ENCODE data around the gene ANKRD13C. TPM values are rescaled to one million over a fixed set of nuclear protein-coding genes. Genes with fewer than 3 reads are reported as not detected.

Gene ANKRD13C
- total and polyA plus RNA-seq, 2 of the 4 experiments (the other 2 are of a cell fraction), result 8.3 to 10.9 TPM

- BruUV-seq (replicated peaks), result no TSS peak
- POLR2A ChIA-PET (ENCODE audit: unreplicated experiment), result no interaction called here
- Histone ChIP-seq H3K4ac (ENCODE audit: low read depth, low read length) (no peak overlapping the region), H2BK5ac (ENCODE audit: low read depth, low read length, poor library complexity, severe bottlenecking) (no peak overlapping the region), H3K36me3 (ENCODE audit: control insufficient read depth, insufficient read depth, low read length) (peaks cover 8% of the 10 kb centered on the region), H3K23ac (ENCODE audit: low read depth, low read length) (no peak overlapping the region), H3K9ac (ENCODE audit: low read depth, low read length) (no peak overlapping the region), H4K91ac (ENCODE audit: insufficient read depth, low read depth, low read length) (no peak overlapping the region), H3K4me3 (ENCODE audit: insufficient read depth, low read depth, low read length) (no peak overlapping the region), H3K56ac (ENCODE audit: extremely low read depth, insufficient read depth, low read length) (no peak overlapping the region), H3K79me1 (ENCODE audit: low read depth in 1 of 2, low read length in 2 of 2) (peaks cover 0 to 5% of the 10 kb centered on the region in 2 experiments; a peak in 2 of 4 replicates), H2AK9ac (replicated peaks; ENCODE audit: low read depth, low read length, poor library complexity) (no peak overlapping the region), H2AFZ (replicated peaks; ENCODE audit: low read length, poor library complexity) (no peak overlapping the region), H3K9me1 (ENCODE audit: insufficient read depth, low read length) (no peaks in the 10 kb centered on the region), H3K9me3 (ENCODE audit: control insufficient read depth, insufficient read depth, low read length) (no peaks in the 10 kb centered on the region), H3K4me1 (ENCODE audit: control insufficient read depth, insufficient read depth, low read length) (no peaks in the 10 kb centered on the region; the same call in 1 of the 2 replicates), H3K4me2 (ENCODE audit: low read depth, low read length) (no peak overlapping the region), H3K27ac (ENCODE audit: insufficient read depth, low read length) (no peak overlapping the region), H2BK20ac (ENCODE audit: low read depth, low read length) (no peak overlapping the region), H2AK5ac (ENCODE audit: low read depth, low read length) (no peak overlapping the region), H4K5ac (ENCODE audit: low read depth, low read length) (no peak overlapping the region), H2BK15ac (ENCODE audit: low read depth, low read length) (no peak overlapping the region), H3K27me3 (ENCODE audit: control insufficient read depth, insufficient read depth, low read length) (no peaks in the 10 kb centered on the region), H4K8ac (ENCODE audit: low read depth in 2 of 2, low read length in 2 of 2) (no peak overlapping the region), H2BK120ac (ENCODE audit: low read depth, low read length) (no peak overlapping the region), H3K14ac (replicated peaks; ENCODE audit: low read depth, low read length) (no peak overlapping the region), H3K18ac (ENCODE audit: low read depth, low read length) (no peak overlapping the region), H4K20me1 (ENCODE audit: insufficient read depth, low read length) (no peaks in the 10 kb centered on the region)
- CTCF ChIA-PET, result interaction anchor here (1.1 kb wide), 1 partner anchor 16 kb away, joined by 3 read pairs; no protein-coding TSS in a partner anchor
- in situ Hi-C loops (cut with MboI; ENCODE audit: low sequenced_read_pairs) (no loop called here), dilution Hi-C loops (cut with HindIII; ENCODE audit: low sequenced_read_pairs, unreplicated experiment) (no loop called here), intact Hi-C loops (cut with micrococcal nuclease) (loop anchor here (1.0 kb wide), 1 partner anchor 51 kb away; no protein-coding TSS in a partner anchor)
- no CpG with 5 or more reads among the region's 1 CpG for WGBS, 2 experiments (ENCODE audit: extremely low coverage in 2 of 2, insufficient read length in 1 of 2)
- TF ChIP-seq CHD1 (IDR thresholded peaks at IDR 0.05; ENCODE audit: low read depth, low read length), result no peak
- no peak for TF ChIP-seq NFE2L2 (IDR thresholded peaks at IDR 0.05; ENCODE audit: low read depth, low read length)
- TF ChIP-seq SMC3 (IDR thresholded peaks at IDR 0.05; ENCODE audit: low read depth, low read length), result no peak
- no peak for TF ChIP-seq BHLHE40 (IDR thresholded peaks at IDR 0.05; ENCODE audit: low read depth, low read length)
- no peak for TF ChIP-seq POLR2A (IDR thresholded peaks at IDR 0.05; ENCODE audit: low read depth, low read length)
- no peak for TF ChIP-seq ELK1 (IDR thresholded peaks at IDR 0.05; ENCODE audit: borderline replicate concordance, low read depth, low read length)
- no peak for TF ChIP-seq RAD21 (IDR thresholded peaks at IDR 0.05; ENCODE audit: low read length)
- no peak for TF ChIP-seq CTCF (conservative IDR thresholded peaks at IDR 0.05; ENCODE audit: low read depth, low read length)
- no peak for TF ChIP-seq MAZ (IDR thresholded peaks at IDR 0.05; ENCODE audit: borderline replicate concordance, low read depth, low read length)
- ATAC-seq (ENCODE audit: low read depth) (no peak), DNase-seq (no peak)
These were observed 75.8 kb downstream of the ANKRD13C start for GRCh38 chr1:70278710-70279109.
